H1 (cell line): ENCODE results near the gene CCDC7.
"Not testable (repeated sequence)": the region's sequence is repeated elsewhere in the genome, so short reads cannot be mapped to it uniquely, and the experiment has no call there.

Source experiments
- RAD21 ChIP-seq, 2 experiments: IDR thresholded peaks in 1 of 2; conservative IDR thresholded peaks in 1 of 2; 2 replicates each; pipeline ENCODE4 v1.6.1; 2011; ENCODE audit warnings: low read depth in 2 of 2, low read length in 2 of 2, improper control_type of control experiment in 1 of 2, inconsistent platforms in 1 of 2, mild to moderate bottlenecking in 1 of 2, moderate library complexity in 1 of 2
- SIN3A ChIP-seq, 2 experiments: IDR thresholded peaks in 1 of 2; conservative IDR thresholded peaks in 1 of 2; 2 replicates each; pipeline ENCODE4 v1.6.1; 2011 to 2012; ENCODE audit warnings: low read length in 2 of 2, improper control_type of control experiment in 1 of 2, low read depth in 1 of 2, mild to moderate bottlenecking in 1 of 2
- ZNF274 ChIP-seq: IDR thresholded peaks from 2 replicates; pipeline ENCODE4 v1.7.0; 2012; ENCODE audit warnings: low read length, borderline replicate concordance; ENCODE audit errors: extremely low read depth

GRCh38 chr10:32610543-32610942 lies 164.6 kb downstream of the CCDC7 start:
- TF ChIP-seq ZNF274; SIN3A (conservative IDR thresholded peaks at IDR 0.05 in 1 of 2, IDR thresholded peaks at IDR 0.05 in 1 of 2; ENCODE audit: low read depth in 1 of 2, low read length in 2 of 2); RAD21 (IDR thresholded peaks at IDR 0.05 in 1 of 2, conservative IDR thresholded peaks at IDR 0.05 in 1 of 2; ENCODE audit: low read depth in 2 of 2, low read length in 2 of 2): not testable (repeated sequence)
